OCI-LY1 (cell line): ENCODE data around the gene NUP153.

Source experiments
- EZH2 ChIP-seq: fragments of 200-600 bp; sonication (generic), shearing (Covaris generic); IDR thresholded peaks from 2 replicates; pipeline ENCODE4 v1.8.0; 2017; ENCODE audit warnings: borderline replicate concordance, mixed run types, mild to moderate bottlenecking, antibody characterized with exemption, low read length, moderate library complexity, mixed read lengths
- TF ChIP-seq, protein P1 (sequence below): fragments of 200-600 bp; sonication (generic), shearing (Covaris generic); IDR thresholded peaks from 2 replicates; pipeline ENCODE4 v1.5.1; 2017; ENCODE audit warnings: mild to moderate bottlenecking, antibody characterized with exemption, low read length, moderate library complexity, mixed read lengths

DNA sequence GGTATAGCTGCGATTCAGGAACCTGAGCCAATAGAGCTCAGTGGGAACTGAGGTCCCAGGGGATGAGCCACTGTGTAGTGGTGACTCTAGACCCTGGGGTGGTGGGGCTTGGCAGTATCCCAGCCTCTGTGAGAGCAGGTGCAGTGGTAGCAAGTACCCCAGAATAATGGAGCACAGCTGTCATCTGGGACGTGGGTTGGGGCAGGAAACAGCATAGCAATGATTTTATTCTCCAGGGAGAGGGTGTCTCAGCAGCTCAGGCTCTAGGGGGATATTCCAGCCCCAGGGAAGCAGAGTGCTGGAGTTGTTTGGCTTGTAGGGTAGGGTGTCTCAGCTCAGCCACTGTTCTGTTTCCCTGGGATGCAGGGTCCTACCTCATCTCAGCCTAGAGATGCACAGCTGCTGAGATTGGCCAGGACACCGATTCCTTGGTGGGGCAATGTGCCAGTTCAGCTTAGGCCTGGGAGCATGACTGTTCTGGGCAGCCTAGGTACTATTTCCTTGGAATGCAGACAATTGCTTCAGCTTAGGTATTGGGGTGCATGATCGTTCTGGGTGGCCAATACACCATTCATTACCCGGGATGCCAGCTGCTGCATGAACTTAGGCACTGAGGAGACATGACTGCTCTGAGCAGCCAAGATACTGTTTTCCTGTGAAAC is 34.0 kb upstream of the NUP153 start:
- TF ChIP-seq, protein P1, sequence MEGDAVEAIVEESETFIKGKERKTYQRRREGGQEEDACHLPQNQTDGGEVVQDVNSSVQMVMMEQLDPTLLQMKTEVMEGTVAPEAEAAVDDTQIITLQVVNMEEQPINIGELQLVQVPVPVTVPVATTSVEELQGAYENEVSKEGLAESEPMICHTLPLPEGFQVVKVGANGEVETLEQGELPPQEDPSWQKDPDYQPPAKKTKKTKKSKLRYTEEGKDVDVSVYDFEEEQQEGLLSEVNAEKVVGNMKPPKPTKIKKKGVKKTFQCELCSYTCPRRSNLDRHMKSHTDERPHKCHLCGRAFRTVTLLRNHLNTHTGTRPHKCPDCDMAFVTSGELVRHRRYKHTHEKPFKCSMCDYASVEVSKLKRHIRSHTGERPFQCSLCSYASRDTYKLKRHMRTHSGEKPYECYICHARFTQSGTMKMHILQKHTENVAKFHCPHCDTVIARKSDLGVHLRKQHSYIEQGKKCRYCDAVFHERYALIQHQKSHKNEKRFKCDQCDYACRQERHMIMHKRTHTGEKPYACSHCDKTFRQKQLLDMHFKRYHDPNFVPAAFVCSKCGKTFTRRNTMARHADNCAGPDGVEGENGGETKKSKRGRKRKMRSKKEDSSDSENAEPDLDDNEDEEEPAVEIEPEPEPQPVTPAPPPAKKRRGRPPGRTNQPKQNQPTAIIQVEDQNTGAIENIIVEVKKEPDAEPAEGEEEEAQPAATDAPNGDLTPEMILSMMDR = no peak
- TF ChIP-seq EZH2 = no peak
